Measurements from ENCODE around the gene CNIH3.

DNA sequence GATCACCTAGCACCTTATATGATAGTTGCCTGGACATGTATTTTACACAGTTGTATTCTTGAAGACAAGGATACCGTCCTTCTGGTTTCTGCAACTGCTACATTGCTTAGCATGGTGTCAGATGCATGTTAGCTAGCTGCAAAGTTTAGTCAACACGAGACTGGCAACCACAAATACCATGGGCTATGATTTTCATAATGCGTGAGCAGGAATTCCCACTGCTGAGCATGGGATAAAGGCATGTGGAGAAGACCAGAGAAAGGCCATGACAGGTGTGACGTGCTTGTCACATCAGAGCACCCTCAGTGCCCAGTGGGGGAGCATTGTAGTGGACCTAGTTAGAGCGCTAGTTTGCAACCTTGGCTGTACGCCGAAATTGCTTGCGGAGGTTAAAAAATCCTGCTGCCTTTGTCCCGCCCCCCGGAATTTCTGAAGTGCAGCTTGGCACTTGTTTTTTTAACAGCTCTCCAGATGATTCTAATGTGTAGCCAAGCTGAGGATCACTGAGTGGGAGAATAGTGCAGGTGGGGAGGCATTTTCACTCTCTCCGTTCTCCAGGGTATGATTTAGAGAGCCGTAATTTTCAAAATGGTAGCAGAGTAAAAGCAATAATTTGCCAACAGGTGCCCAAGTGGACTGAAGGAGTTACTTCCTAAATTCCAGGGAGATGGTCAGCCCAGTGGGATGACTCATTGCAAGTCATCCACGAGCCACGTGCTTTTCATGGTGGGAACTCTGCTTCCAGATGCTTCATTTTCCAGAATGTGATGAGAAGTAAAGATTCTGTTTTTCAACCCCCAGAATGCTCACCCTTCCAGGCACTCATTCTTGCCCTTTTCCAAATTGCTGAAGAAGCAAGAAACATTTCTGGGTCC, 81.0 kb downstream of the CNIH3 start:
- TF ChIP-seq, protein P1, sequence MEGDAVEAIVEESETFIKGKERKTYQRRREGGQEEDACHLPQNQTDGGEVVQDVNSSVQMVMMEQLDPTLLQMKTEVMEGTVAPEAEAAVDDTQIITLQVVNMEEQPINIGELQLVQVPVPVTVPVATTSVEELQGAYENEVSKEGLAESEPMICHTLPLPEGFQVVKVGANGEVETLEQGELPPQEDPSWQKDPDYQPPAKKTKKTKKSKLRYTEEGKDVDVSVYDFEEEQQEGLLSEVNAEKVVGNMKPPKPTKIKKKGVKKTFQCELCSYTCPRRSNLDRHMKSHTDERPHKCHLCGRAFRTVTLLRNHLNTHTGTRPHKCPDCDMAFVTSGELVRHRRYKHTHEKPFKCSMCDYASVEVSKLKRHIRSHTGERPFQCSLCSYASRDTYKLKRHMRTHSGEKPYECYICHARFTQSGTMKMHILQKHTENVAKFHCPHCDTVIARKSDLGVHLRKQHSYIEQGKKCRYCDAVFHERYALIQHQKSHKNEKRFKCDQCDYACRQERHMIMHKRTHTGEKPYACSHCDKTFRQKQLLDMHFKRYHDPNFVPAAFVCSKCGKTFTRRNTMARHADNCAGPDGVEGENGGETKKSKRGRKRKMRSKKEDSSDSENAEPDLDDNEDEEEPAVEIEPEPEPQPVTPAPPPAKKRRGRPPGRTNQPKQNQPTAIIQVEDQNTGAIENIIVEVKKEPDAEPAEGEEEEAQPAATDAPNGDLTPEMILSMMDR (IDR thresholded peaks at IDR 0.05): no peak
- TF ChIP-seq POLR2AphosphoS5 (IDR thresholded peaks at IDR 0.05): no peak
- no peak for TF ChIP-seq POLR2A (IDR thresholded peaks at IDR 0.05)
- no peak for TF ChIP-seq EP300 (IDR thresholded peaks at IDR 0.05)
